ENCODE data around the gene WDR35.

- peak; percentile 70 to 86 (median 82) for TF ChIP-seq POLR2AphosphoS5 (IDR thresholded peaks at IDR 0.05)
- no peak for TF ChIP-seq CTCF (IDR thresholded peaks at IDR 0.05)
- TF ChIP-seq POLR2A (IDR thresholded peaks at IDR 0.05) = no peak
These were observed at the start of gene WDR35 for GRCh38 chr2:19989667-19990415.

Measured in sigmoid colon (tissue), 4 donors.